GM21390 (cell line): ENCODE measurements around the gene TEAD1.

ENCODE experiments used
- ATAC-seq: cut with Tn5 transposase; IDR thresholded peaks from one replicate; pipeline ENCODE4 v1.9.1; 2021; ENCODE audit not compliant: unreplicated experiment

The TEAD1 gene

DNA sequence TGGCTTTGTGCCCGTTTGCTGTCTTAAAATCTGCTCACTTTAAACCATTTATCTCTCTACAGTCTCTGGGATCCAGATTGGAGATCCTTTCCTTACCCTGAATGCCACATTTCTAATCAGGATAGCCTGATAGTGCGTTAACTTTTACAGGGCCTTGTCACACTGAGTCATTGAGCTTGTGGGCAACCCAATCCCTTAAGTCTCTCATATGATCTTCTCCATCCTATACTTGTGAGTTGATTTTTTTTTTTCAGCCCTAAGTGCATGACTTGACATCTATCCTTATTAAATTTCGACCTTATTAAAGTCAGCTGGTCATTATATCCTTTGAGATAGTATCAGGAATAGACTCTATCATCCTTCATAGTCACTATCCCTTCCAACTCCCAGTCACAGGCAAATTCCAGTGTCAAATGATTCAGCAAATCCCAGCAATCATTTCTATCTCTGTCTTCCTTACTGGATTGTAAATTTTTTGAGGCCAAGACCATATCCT, 57.7 kb downstream of the TEAD1 start:
- ATAC-seq = no peak

DNA sequence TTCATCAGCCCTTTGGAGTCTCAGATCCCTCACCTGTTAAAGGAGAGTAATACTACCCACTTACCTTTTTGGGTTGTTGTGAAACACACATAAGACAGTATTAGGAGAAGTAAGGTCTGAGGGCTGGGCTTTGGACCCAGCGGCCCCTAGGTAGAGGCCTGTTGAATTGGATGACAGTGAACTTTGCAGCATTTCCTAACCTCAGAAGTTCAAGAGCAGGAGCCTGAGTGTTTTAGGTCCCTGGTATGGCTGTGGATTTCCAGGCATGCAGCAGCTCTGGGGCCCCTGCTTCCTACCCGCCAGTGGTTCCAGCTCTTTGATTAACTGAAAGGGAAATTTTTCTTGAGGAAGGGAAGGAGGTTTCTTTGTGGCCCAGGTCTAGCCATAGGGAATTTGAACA, 58.9 kb downstream of the TEAD1 start:
- no peak for ATAC-seq

DNA sequence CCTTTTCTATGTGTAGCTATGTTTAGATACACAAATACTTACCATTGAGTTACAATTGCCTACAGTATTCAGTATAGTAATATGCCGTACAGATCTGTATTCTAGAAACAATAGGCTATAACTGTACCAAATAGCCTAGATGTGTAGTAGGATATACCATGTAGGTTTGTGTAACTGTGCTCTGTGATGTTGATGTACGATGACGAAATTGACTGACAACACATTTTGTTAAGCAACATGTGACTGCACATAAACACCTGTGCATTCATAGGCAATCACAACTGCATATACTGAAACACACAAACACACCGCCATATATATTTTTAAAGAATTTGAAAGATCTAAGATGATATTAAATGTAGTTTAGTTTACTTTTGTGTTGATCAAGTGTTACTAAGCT, 60.4 kb downstream of the TEAD1 start:
- ATAC-seq = no peak

DNA sequence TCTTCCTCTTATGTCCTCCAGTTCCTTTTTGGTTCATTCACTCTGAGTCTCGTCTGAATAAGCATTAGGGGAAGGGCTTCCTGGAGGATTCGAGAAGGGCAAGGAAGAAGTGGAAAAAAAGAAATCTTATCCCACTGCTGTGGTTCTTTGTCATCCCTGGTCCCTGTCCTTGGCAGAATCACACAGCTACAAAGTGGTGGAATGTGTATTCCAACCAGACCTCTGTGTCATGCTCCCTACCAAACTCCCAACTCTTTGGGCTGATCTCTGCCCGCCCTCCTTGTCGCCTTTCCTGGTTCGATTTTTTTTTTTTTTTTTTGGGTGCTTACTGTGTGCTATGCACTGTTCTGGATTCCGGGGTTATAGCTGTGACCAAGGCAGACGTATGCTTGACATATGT, 61.0 kb downstream of the TEAD1 start:
- no peak for ATAC-seq

DNA sequence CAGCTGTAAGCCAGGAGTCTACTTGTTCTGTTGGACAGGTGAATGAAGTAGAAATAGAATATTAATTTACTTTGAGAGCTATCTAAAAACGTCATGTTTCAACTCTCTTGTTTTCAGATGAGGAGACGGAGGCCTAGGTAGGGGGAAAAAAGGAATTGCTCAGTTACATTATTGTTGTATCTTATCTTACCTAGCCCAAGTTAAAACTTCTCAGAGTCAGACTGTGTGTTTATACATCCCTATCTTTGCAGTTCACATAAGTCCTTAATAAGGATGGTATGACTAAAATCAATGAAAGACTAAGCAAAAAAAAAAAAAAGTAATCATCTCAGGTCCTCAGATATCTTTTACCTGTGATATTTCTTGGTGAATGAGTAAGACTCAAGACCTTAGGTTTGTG, 62.8 kb downstream of the TEAD1 start:
- no peak for ATAC-seq

DNA sequence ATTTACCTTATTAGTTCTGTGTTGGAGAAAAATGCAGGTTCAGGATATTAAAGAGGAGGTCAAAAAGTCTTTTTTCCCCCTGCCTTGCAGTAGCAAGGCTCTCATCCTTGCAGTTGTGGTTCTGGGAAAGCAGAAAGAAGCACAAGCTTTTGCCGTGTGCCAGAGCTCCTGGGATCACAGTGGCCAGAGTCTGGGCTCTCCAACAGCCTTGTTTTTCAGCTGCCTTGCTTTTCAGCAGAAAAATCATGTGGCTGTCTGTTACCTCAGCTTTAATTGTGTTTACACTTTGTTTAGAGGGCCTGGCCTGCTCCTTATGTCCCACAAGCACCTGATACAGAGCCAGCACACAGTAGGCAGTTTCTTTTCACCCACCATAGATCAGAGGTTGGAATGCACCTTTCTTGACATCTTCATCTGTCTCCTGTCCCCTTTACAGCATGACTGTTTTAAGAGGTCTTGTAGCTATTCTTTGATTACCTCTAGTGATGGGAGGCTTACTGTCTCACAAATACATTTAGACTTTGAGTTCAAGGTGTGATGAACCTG, 67.5 kb downstream of the TEAD1 start:
- no peak for ATAC-seq

DNA sequence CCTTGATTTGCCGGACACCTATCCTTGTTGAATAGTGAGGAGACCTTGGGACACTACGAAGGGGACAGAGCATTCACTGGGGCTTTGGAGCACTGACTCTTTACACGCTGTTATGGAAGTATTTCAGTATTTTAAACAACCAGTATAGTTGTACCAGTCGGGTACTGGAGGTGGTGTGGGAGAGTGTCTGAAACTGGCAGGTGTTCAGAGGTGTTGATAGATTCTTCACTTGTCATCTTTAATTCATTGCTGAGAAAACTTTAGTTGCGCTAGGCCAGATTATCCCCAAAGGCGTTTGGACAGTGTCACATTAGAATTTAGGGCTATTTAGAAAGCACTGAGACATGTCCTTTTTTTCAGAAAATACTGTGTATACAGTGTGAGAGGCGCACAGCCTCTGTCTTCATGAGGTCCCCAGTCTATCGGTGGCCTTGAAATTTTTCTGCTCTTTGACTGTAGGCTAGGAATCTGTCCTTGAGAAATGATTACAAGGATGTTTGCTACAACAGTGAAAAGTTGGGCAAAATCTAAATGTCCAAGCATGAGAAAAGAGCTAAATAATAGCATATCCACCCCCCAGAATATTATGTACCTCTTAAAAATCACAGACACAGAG, 69.7 kb downstream of the TEAD1 start:
- no peak for ATAC-seq

DNA sequence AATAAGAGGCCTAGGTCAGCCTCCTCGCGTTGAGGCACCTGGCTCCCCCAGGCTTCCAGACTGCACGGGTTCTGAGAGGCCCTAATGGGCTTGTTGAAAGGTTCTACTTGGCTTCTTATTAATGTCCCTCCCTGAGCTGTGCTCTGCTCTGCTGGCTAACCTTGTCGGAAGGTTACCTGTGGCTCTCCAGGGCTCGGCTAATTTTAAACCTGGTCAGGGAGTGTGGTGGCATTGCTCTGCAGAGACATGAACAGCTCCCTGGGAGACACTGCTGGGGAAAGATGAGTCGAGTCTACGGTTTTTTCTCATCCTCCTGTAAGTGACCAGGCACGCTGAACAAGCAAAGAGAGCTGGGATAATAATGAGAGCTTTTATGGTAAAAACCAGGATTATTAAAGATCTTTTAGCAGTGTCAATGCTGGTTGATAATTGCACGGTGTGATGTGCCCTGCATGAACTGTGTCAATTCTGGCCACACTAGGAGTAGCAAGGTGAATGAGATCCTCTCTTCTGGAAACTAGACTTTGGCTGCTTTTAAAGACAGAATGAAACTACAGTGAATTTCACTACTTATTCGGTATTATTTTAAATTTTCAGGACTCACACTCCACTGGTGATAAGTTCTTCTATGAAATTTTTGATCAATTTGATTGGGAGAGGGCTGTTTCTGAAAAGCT, 70.7 kb downstream of the TEAD1 start:
- ATAC-seq = no peak

DNA sequence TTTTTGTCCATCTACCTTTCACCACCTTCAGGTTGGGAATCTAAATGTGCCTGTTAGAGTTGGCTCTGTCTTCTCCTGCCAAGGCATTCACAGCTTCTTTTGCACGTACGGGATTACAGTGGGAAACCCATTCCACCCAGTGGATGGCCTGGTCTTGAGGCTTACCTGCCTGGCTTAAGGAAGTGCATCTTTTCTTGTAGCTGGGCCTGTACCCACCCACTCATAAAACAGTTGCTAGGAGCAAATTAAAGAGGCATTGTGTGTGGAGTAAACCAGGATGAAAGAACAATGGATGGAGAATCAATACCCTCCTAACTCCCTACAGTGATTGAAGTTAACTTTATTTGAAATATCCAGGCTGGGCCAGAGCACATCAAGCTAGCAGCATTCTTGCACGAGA, 71.6 kb downstream of the TEAD1 start:
- no peak for ATAC-seq

DNA sequence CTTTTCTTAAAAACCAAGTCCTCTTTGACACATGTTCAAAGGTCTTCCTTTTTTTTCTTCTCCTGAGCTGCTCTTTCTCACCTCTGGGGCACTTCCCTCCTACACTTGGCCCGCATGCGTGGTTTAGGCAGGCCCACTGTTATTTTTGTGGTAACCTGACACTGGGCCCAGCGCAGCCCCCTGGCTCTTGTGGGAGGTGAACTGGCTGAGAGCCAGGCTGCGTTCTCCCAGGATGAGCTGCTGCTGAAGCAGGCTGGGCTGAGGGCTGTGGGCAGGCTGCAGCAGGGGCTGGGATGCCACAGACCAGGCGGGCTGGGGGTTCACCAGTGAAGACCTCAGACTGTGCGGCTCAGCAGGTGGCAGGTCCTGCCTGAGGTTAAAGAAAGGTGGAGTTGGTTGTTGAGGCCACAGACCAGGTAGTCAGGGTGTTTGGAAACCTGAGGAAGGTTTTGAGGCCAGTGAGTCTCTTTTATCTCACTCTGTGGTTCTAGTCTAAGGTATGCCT, 72.4 kb downstream of the TEAD1 start:
- ATAC-seq = no peak

DNA sequence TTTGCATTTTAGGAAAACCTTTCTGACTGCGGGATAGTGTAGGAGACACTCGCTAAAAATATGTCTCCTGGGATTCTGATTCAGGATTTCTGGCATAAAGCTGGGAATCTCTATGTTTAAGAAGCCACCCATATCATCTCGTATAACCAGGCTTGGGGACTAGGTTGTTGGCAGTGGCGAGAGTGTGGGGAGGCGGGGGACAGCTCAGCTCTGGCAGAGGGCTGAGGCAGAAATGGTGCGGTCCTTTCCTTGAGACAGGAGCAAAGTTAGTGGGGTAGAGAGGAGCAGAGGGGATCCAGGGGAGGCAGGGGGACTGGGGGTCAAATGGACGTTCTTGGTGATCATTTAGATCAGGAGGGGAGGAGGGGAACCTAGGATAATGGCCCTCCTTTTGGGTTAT, 74.3 kb downstream of the TEAD1 start:
- no peak for ATAC-seq

DNA sequence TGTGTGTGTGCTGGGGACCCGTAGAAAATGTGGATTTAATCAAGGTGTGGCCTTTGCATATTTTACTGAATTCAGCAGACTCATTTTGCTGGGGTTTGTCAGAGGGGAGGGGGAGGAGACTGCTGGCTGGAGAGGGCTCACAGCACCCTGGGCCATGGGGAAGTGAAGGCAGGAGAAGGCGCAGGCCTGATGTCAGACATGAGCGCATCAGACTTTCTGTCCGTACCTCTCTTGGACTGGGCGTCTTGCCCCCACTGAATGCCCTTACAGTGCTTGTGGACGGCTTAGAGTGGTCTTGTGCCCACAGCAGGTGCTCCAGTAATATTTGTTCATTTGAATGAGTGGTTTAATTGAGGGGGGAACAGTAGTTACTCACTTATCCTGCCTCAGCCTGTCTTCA, 75.2 kb downstream of the TEAD1 start:
- ATAC-seq = no peak

DNA sequence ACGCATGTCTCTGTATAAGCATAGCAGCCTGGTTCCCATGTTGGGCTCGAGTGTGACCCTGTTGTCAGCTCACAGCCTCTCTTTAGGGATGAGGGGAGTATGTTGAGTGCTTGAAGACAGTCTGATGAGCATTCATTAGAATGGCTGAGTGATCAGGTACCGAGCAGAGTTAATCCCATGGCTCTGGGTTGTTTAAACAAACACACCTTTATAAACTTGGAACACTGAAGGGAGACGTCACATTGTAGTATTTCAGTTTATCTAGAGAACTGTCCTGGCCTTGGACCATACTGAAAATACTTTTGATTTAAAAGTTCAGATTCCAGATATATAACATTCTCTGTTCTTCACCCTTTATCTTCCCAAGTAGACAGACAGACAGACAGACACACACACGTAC, 76.0 kb downstream of the TEAD1 start:
- no peak for ATAC-seq

DNA sequence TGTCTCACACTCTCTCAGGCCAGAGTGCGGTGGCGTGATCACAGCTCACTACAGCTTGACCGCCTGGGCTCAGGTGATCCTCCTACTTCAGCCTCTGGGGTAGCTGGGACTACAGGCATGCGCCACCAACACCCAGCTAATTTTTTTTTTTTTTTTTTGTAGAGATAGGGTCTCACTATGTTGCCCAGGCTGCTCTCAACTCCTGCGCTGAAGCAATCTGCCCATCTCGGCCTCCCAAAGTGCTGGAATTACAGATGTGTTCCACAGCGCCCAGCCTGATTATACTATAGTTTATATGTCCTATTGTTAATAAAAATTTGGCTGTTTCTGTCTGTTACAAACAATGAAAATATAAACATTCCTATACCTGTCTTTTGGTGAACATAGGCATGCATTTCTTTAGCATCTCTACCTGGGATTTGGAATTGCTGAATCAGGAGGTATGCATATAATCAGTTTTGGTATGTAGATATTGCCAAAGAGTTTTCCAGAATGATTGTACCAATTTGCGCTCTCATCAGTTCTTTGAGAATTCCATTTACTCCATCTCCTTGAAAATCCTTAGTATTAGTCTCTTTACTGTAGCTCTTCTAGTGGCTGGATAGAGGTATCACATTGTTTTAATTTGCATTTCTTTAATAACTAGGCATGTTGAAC, 78.8 kb downstream of the TEAD1 start:
- no peak for ATAC-seq

DNA sequence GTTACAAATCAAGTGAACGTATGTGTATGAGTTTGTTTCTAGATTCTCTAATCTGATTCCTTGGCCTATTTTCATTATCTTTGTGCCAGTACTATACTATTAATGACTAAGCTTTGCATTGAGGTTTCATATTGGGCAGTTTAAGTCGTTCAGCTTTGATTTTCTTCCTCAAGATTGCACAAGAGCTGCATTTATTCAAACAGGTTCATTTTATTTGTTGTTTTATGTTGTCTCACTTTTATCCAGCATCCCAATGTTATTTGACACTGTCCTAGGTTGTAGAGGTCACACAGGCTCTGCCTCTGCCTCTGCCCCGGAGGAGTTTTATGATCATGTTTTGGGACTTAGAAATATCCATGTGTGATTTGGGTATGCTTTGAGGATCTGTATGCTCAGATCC, 79.8 kb downstream of the TEAD1 start:
- no peak for ATAC-seq

DNA sequence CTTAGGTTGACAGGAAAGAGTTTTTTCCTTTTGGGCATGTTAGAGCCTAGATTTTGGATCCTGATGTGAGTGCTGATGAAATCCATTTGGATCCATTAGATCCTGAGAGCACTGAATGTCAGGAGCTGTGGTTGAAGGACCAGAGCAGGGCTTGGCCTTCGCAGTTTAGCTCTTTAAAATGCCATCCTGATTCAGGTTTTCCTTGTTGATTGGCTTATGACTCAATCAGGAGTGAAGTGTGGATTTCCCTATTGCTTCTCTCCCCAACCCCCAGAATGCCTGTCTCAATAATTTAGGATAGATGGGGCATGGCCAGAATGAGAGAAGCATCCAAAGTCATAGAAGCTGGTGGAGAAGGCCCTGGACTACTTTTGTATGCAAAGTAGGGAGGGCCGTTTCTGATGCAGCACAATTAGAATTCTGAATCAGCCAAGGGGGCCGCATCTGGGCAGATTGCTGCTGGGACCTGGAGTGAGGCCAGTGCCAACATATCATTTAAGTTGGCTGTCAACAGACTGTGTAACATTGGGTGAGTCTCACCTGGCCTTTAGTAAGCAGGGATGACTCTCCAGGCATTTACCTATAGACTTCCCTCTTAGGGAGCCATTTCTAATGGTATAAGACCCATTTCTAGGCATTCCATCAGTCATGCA, 80.5 kb downstream of the TEAD1 start:
- no peak for ATAC-seq

DNA sequence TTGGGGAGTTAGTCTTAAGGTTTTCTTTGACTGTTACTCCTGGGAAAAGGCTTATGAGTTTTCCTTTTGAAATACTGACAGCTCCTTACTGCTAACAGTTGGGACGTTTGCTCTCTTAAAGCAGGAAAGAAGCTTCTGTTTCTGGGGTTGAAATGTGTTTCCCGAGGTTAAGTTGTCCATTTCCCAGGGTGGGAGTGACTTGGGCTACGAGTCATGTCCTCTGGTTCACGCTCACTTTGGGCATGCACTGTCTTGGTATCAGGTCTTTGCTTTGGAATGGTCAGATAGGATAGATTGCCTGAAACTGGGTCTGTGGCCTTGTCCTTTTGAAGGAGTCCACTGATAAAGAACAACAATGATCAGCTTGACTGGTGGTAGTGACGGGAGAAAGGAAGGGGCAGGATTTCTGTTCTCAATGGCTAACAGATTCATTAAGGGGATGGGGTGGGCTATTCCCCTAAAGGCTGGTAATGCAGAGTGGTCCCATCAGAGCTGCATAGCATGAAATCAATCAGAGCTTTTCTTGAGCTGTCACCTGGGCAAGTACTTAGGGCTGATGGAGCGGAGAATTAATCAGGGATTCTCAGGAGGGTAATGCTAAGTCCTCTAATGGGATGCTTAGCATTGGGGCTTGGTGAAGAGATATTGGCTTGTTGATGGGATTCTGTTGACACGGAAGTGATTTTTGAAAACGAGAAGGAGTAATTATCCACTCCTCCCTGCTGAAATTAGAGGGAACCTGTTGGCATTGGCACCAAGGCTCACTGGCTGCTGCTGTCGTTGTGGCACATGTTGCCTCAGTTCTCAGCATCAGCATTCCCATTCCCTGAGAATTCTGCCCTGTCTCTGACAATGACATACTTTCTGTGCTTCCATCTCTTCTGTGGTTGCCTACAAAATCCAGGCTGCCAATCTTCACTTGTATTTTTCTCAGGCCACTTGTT, 81.6 kb downstream of the TEAD1 start:
- ATAC-seq = no peak

DNA sequence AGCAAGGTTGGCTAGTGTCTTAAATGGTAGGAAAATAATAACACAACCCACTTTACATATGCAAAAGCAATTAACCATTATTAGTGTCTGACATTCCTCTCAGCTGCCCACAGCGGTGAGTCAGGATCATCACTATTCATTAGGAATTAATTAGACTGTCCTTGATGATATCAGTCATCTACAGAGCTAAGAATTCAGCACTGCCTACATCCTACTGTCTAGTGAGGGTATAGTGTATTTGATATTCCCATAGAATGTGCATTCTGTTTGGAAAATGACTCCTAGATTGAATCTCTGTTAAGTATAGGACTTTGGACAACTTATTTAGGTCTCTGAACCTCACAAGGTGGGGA, 82.2 kb downstream of the TEAD1 start:
- no peak for ATAC-seq

DNA sequence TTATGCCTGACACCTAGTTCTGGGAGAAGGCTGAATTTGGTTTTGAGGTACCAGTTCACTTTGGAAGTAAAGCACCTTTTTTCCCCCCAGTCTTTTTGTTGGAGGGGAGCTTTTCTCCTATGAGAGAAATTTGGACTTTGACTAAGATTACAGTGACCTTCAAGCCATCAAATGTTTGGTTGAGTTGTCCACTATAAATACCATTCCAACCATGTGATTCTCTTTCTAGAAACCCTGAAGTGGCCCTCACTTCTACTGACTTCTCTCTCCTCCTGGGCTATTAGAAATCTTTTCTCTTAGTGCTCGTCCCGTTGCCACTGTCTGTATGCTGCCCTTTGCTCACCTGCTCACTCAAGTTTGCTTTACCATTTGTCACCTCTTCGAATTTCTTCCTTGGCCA, 82.6 kb downstream of the TEAD1 start:
- ATAC-seq = no peak

DNA sequence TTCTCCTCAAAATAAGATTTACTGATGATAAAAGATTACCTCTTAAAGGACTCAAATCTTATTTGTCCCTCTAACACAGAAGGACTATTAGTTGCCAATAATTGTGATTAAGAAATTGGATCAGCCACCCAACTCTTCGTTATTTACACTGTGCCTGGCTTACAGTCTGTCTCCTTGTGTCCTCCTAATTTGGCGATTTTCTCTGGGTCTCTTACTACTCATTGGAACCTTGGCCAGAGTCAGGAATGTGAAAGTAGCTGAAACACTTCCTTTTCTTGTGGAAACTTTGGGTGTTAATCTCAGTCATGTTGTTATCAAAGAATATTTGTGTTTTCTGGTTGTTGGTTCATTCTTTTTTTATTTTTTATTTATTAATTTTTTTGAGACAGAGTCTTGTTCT, 83.2 kb downstream of the TEAD1 start:
- ATAC-seq = no peak
